NCI-H526 treated with DMSO at 0.1 percent for 48 hours (cell line): ENCODE results near the gene CA9.
"Not testable (repeated sequence)": the region's sequence is repeated elsewhere in the genome, so short reads cannot be mapped to it uniquely, and the experiment has no call there.

Source experiments
- DNase-seq: peaks from one replicate; lab custom pipeline; 2025; lab: John Stamatoyannopoulos, UW

The CA9 gene

GRCh38 chr9:35673132-35674024 lies at the start of gene CA9:
Gene CA9 (plus strand): TSS chr9:35673928. CDS start chr9:35673960, 32 bp downstream.
- DNase-seq = no peak

GRCh38 chr9:35627575-35627974 lies 46.2 kb upstream of the CA9 start:
- no peak for DNase-seq

DNA sequence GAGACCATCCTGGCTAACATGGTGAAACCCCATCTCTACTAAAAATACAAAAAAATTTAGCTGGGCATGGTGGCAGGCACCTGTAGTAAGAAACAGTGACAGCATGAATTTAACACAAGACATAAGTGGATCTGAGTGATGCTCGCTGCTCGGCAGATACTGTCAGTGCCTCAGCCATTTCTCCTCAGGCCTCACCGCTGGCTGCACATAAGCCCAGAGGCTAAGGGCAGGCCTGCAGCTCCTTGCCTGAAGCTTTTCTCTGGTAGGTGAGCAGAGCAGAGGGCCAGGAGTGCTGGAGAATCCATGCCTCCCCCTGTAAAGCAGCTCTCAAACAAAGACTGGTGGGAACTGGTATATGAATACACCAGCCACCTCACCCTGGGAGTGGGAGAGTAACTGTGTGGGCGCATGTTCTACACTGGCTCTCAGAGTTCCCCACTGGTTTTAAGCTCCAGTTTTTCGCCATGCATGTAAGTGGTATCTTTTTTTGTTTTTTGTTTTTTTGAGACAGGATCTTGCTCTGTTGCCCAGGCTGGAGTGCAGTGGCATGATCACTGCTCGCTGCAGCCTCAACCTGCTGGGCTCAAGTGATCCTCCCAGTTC lies 45.2 kb upstream of the CA9 start:
- no peak for DNase-seq

DNA sequence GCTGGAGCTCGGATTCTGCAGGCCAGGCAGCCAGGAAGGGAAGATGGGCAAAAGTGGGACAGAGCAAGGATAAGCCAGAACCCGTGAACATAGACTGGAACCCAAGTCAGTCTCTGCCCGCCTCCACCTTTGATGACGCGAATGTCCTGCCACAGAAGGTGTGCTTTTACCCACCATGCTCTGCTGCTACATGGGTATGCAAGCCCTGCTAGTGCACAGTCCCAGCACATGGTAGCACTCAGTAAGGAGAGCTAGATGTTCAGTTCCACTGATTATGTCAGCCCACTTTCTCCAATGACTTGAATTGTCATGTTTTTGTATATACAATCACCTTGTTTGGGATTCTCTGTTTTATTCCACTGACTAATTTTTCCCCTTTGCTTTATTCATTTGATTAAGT lies 44.1 kb upstream of the CA9 start:
- DNase-seq = no peak

GRCh38 chr9:35635730-35636129 lies 38.0 kb upstream of the CA9 start:
- no peak for DNase-seq

- DNase-seq = no peak
These were observed 37.4 kb upstream of the CA9 start for GRCh38 chr9:35636135-35636876.

- not testable (repeated sequence) for DNase-seq
These were observed 36.9 kb upstream of the CA9 start for GRCh38 chr9:35636877-35637246.

DNA sequence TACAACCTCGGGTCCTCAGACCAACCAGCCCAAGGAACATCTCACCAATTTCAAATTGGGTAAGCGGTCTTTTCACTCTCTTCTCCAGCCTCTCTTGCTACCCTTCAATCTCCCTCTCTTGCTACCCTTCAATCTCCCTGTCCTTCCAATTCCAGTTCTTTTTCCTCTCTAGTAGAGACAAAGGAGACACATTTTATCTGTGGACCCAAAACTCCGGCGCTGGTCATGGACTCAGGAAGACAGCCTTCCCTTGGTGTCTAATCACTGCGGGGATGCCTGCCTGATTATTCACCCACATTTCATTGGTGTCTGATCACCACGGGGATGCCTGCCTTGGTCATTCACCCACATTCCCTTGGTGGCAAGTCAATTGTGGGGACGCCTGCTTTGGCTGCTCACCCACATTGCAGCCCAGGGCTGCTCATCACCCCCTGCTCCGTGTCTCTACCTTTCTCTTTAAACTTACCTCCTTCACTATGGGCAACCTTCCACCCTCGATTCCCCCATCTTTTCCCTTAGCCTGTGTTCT lies 36.2 kb upstream of the CA9 start:
- not testable (repeated sequence) for DNase-seq

GRCh38 chr9:35638751-35639150 lies 35.0 kb upstream of the CA9 start:
- not testable (repeated sequence) for DNase-seq

- DNase-seq = not testable (repeated sequence)
These were observed 34.5 kb upstream of the CA9 start for GRCh38 chr9:35639225-35639624.

DNA sequence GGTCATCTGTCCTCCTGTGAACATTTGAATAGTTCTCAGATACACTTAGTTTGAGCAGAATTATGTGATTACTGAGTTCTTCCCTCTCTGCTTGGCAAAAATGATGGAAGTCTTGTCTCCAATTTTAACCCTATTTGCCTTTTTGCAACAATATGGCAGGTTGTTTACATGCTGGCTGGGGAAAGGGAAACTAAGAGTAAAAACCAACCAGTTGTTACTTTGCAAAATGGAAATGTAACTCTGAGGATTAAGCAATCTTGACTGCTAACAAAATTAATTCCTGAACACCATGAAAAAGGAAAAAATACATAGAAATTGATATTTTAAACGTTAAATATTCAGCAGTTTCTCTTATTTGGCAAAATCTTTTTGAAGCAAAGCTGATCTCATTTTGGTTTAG lies 34.1 kb upstream of the CA9 start:
- no peak for DNase-seq

DNA sequence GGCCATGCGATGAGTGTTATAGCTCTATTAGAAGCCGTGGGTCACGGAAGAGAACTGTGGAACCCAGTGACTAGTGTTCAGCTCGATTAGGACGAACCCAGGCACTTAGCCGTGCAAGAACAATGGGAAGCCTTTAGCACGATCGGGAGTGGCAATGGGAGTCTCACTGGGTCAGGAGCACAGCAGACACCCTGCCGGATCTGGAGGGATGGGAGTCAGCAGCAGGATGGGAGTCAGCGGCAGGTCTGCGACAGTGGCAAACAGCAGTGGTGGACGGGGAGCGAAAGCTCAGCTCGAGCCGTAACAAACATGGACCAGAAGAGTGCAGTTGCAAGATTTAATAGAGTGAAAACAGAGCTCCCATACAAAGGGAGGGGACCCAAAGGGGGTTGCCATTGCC lies 33.3 kb upstream of the CA9 start:
- DNase-seq = not testable (repeated sequence)

DNA sequence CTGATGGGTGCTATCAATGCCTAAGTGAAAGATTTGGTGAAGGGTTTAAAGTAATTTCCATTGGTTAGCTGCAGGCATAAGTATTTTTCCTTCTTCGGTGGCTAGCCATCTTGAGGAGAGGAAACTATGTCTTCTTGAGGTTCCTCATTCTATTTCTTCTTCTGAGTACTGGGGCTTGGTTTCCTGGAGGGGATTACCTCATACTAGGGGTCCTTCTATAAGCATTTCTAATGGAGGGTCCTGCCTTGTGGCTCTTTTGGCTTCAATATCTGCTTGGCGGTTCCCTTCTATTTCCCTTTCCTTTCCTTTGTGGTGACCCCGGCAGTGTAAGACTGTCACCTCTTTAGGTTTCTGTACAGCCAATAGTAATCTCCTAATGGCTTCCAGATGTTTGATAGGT lies 32.2 kb upstream of the CA9 start:
- DNase-seq = not testable (repeated sequence)

GRCh38 chr9:35643046-35643445 lies 30.7 kb upstream of the CA9 start:
- DNase-seq = no peak

GRCh38 chr9:35645736-35646135 lies 28.0 kb upstream of the CA9 start:
- not testable (repeated sequence) for DNase-seq

DNA sequence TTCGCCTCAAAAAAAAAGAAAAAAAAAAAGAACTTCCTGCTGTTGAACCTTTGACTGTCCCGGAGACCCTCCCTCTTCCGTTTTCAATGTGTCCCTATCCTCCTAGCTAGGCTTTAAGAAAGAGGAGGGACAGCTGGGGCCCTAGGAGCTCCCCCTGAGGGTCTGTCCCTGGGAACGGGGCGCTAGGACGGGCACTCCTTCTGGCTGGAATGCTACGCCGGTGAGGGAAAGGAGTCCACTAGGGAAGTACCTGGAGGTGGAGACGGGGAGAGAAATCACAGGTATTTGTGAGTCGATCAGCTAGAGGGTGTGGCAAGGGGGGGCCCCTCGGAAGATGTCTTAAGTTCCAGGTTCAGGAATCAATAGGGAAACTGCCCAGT lies 27.6 kb upstream of the CA9 start:
- DNase-seq = peak; percentile 59

- peak; percentile 80 for DNase-seq
These were observed 27.0 kb upstream of the CA9 start for GRCh38 chr9:35646533-35647265.

DNA sequence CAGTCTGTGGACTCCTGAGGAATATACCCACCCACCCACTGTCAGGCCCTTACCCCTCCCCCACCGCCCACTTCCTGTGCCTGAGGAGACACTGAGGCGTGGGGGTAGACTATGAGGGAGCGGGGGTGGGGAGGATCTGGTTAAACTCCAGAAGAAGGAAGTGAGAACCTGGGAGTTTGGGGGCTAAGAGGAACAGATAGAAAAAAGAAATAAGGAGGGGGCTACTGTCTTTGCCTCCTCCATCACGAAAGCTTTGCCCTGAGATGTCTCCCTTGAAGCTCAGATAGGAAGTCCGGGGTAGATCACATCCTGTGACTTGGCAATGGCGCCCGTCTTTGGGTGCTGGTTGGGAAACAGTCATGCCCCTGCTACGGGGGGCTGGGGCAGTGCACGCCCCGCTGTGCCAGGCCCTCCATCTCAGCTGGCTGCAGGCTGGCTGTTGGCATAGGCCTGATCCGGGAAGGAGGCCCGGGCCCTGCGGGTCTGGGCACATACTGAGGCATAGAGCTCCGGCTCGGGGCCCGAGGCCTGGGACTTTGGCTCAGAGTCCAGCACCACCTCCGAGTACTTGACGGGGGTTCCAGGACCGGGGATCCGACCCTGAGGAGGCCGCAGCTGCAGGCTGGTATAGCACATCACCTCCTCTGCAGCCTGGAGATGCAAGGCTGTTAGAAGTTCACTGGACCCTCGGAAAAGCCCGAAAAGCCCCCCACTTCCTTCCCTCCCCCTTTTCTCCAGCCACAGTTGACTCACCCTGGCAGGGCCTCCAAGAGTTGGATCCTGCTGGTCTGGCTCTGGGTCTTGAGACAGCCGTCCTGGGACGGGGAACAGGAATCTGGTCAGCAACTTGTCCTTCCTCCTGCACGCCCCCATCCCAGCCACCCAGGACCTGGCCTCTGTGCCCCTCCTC lies 24.0 kb upstream of the CA9 start:
- no peak for DNase-seq

- no peak for DNase-seq
These were observed 23.2 kb upstream of the CA9 start, which contains the start of gene SIT1 for GRCh38 chr9:35650341-35651158. Gene SIT1 (minus strand): TSS chr9:35650931. CDS start chr9:35650853, 78 bp downstream.
